ENCODE data around the gene TACC2. TPM values are rescaled to one million over a fixed set of nuclear protein-coding genes. Genes with fewer than 3 reads are reported as not detected.

The TACC2 gene
- total RNA-seq, 3 donors from 2014 or later = 26.1 to 30.5 (median 28.5) TPM

DNA sequence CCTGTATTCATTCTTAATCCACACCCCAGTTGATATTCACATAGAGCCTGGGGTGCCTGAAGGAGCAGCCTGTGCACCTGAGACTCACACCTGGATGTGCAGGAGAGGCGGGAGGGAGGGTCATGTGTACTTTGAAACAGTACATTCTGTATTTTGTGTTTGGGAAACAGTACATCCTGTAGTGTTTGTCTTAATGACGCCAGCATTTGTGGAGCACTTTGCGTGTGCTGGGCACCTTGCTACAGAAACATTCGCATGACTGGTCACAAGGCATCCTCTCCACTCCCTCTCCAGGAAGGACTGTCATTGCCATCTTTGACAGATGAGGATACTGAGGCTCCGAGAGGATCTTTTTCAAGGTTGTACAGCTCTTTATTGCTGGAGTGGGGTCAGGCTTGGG is 132.1 kb downstream of the TACC2 start:
- Histone ChIP-seq H3K27me3 (no peaks in the 10 kb centered on the region), H3K27ac (no peak overlapping the region), H3K4me3 (no peak overlapping the region), H3K4me1 (no peaks in the 10 kb centered on the region), H3K9me3 (no peaks in the 10 kb centered on the region), H3K36me3 (no peaks in the 10 kb centered on the region)
- intact Hi-C loops (cut with DNase I; ENCODE audit: low total_unique reads) = no loop called here
- TF ChIP-seq, protein P1, sequence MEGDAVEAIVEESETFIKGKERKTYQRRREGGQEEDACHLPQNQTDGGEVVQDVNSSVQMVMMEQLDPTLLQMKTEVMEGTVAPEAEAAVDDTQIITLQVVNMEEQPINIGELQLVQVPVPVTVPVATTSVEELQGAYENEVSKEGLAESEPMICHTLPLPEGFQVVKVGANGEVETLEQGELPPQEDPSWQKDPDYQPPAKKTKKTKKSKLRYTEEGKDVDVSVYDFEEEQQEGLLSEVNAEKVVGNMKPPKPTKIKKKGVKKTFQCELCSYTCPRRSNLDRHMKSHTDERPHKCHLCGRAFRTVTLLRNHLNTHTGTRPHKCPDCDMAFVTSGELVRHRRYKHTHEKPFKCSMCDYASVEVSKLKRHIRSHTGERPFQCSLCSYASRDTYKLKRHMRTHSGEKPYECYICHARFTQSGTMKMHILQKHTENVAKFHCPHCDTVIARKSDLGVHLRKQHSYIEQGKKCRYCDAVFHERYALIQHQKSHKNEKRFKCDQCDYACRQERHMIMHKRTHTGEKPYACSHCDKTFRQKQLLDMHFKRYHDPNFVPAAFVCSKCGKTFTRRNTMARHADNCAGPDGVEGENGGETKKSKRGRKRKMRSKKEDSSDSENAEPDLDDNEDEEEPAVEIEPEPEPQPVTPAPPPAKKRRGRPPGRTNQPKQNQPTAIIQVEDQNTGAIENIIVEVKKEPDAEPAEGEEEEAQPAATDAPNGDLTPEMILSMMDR (IDR thresholded peaks at IDR 0.05) = no peak
- TF ChIP-seq POLR2AphosphoS5 (IDR thresholded peaks at IDR 0.05) (no peak), POLR2A (IDR thresholded peaks at IDR 0.05) (no peak)
- DNase-seq (ENCODE audit: low spot score in 2 of 2) = no peak

DNA sequence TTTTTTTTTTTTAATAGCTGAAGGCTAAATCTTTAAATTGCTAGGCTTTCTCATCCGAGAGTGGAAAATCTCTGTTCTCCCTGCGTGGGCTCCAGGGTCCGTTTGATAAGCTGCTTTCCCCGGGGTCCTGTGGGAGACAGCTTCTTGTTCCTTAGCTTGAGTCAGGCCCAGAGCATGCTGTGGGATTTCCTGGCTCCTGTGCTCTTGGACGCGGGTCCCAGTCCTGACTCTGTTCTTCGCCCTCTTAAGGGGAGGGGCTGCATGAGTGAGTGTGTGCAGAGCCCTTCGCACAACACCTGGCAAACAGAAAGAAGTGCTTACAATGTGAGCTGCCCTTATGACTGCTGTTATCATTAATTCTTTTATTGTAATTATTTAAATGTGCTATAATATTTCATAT is 133.5 kb downstream of the TACC2 start:
- TF ChIP-seq POLR2A (IDR thresholded peaks at IDR 0.05) = no peak
- TF ChIP-seq, protein P1 (IDR thresholded peaks at IDR 0.05) = no peak
- TF ChIP-seq POLR2AphosphoS5 (IDR thresholded peaks at IDR 0.05) = no peak
- intact Hi-C loops (cut with DNase I; ENCODE audit: low total_unique reads) = no loop called here
- no peak overlapping the region for H3K4me3 ChIP-seq
- no peaks in the 10 kb centered on the region for H3K27me3 ChIP-seq
- H3K9me3 ChIP-seq = no peaks in the 10 kb centered on the region
- no peak overlapping the region for H3K27ac ChIP-seq
- DNase-seq (ENCODE audit: low spot score in 2 of 2) = no peak
- no peaks in the 10 kb centered on the region for H3K36me3 ChIP-seq
- H3K4me1 ChIP-seq = no peaks in the 10 kb centered on the region

DNA sequence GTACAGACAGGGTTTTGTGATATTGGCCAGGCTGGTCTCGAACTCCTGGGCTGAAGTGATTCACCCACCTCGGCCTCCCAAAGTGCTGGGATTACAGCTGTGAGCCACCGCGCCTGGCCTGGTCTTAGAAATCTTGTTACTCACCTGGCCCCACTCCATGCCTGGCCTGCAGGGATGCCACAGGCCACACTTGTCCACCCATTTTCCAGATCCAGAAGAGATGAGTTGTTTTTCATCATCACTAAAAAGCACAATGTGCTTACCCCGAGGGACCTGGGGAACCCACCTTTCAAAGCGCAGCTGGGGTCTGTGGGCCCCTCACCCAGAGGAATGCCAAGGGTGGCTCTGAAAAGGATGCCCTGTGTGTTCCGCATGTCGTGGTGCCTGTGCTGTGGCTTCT is 134.2 kb downstream of the TACC2 start:
- DNase-seq (ENCODE audit: low spot score in 2 of 2) = no peak
- intact Hi-C loops (cut with DNase I; ENCODE audit: low total_unique reads) = no loop called here
- Histone ChIP-seq H3K27me3 (no peaks in the 10 kb centered on the region), H3K4me3 (no peak overlapping the region), H3K4me1 (no peaks in the 10 kb centered on the region), H3K9me3 (no peaks in the 10 kb centered on the region), H3K27ac (no peak overlapping the region), H3K36me3 (no peaks in the 10 kb centered on the region)
- TF ChIP-seq, protein P1 (IDR thresholded peaks at IDR 0.05) = no peak
- TF ChIP-seq POLR2A (IDR thresholded peaks at IDR 0.05) = no peak
- TF ChIP-seq POLR2AphosphoS5 (IDR thresholded peaks at IDR 0.05) = no peak

DNA sequence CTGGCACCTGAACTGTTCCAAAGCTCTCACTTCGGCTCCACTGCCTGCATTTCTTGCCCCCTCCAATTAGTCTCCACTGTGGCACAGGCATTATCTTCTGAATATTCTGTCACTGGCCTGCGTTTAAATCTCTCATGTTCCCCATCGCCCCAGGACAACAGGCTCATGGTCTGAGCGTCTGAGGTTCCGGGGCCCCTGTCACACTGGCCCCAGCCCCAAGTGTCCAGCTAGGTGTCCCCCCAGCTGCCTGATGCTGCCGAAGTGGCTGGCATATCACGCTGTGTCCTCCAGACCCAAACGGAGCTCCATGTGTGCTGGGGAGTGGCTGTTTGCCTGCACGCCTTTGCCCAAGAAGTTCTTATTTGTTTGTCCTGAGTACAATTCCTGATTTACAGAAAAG is 135.4 kb downstream of the TACC2 start:
- intact Hi-C loops (cut with DNase I; ENCODE audit: low total_unique reads) = no loop called here
- H3K4me1 ChIP-seq = no peaks in the 10 kb centered on the region
- TF ChIP-seq POLR2A (IDR thresholded peaks at IDR 0.05) = no peak
- TF ChIP-seq POLR2AphosphoS5 (IDR thresholded peaks at IDR 0.05) = no peak
- TF ChIP-seq, protein P1 (IDR thresholded peaks at IDR 0.05) = no peak
- H3K36me3 ChIP-seq = no peaks in the 10 kb centered on the region
- no peak overlapping the region for H3K27ac ChIP-seq
- H3K27me3 ChIP-seq = no peaks in the 10 kb centered on the region
- H3K9me3 ChIP-seq = no peaks in the 10 kb centered on the region
- no peak for DNase-seq (ENCODE audit: low spot score in 2 of 2)
- H3K4me3 ChIP-seq = no peak overlapping the region

DNA sequence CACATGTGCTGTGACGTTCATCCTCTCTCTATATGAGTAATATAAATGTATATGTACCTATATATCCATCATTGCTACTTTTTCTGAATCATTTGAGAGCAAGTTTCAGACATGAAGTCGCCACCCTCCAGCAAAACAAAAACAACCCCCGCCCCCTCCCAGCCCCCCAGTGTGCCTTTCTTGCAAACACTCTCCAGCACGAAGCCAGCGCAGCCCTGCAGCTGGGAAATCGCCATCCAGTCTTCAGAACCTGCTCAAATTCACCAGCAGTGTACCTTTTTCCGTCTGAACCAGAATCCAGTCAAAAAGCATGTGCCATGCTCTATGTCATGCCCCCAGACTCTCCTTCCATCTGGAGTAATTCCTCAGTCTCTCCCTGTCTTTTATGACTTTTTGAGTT is 135.8 kb downstream of the TACC2 start:
- H3K9me3 ChIP-seq = no peaks in the 10 kb centered on the region
- H3K4me1 ChIP-seq = no peaks in the 10 kb centered on the region
- no peak overlapping the region for H3K4me3 ChIP-seq
- H3K36me3 ChIP-seq = no peaks in the 10 kb centered on the region
- TF ChIP-seq POLR2A (IDR thresholded peaks at IDR 0.05) (no peak), POLR2AphosphoS5 (IDR thresholded peaks at IDR 0.05) (no peak)
- TF ChIP-seq, protein P1 (IDR thresholded peaks at IDR 0.05) = no peak
- DNase-seq (ENCODE audit: low spot score in 2 of 2) = no peak
- no peak overlapping the region for H3K27ac ChIP-seq
- intact Hi-C loops (cut with DNase I; ENCODE audit: low total_unique reads) = no loop called here
- H3K27me3 ChIP-seq = no peaks in the 10 kb centered on the region
